ENCODE data around the gene PDXDC1. TPM values are rescaled to one million over a fixed set of nuclear protein-coding genes. Genes with fewer than 3 reads are reported as not detected.
"Not testable (repeated sequence)": the region's sequence is repeated elsewhere in the genome, so short reads cannot be mapped to it uniquely, and the experiment has no call there.

PDXDC1 gene
- total and polyA plus RNA-seq, 2 donors, result 29.4 to 30.9 TPM

GRCh38 chr16:15038689-15039088, 63.9 kb downstream of the PDXDC1 start:
- WGBS, result 97% methylated on average over 9 of the region's 9 CpGs
- no peaks in the 10 kb centered on the region for H3K4me1 ChIP-seq (ENCODE audit: control insufficient read depth in 2 of 2, insufficient read depth in 2 of 2, low read length in 2 of 2)
- no peaks in the 10 kb centered on the region for H3K27me3 ChIP-seq (ENCODE audit: control insufficient read depth in 2 of 2, insufficient read depth in 1 of 2, low read length in 1 of 2)
- no peak overlapping the region for H3K4me3 ChIP-seq (ENCODE audit: low read length in 2 of 2)
- DNase-seq (ENCODE audit: low read depth in 6 of 9, low spot score in 9 of 9), result no peak
- no peak overlapping the region for H3K27ac ChIP-seq (ENCODE audit: low read depth in 1 of 2, low read length in 1 of 2)
- H3K36me3 ChIP-seq (ENCODE audit: control insufficient read depth in 2 of 2, insufficient read depth in 2 of 2, low read length in 1 of 2), result peaks cover 52 to 71% of the 10 kb centered on the region in 2 donors
- no peaks in the 10 kb centered on the region for H3K9me3 ChIP-seq (ENCODE audit: control insufficient read depth in 2 of 2, insufficient read depth in 1 of 2, low read length in 1 of 2)

- Histone ChIP-seq H3K9me3 (ENCODE audit: control insufficient read depth in 2 of 2, insufficient read depth in 1 of 2, low read length in 1 of 2) (no peaks in the 10 kb centered on the region), H3K27me3 (ENCODE audit: control insufficient read depth in 2 of 2, insufficient read depth in 1 of 2, low read length in 1 of 2) (no peaks in the 10 kb centered on the region), H3K4me1 (ENCODE audit: control insufficient read depth in 2 of 2, insufficient read depth in 2 of 2, low read length in 2 of 2) (no peaks in the 10 kb centered on the region), H3K36me3 (ENCODE audit: control insufficient read depth in 2 of 2, insufficient read depth in 2 of 2, low read length in 1 of 2) (peaks cover 32 to 56% of the 10 kb centered on the region in 2 donors), H3K4me3 (ENCODE audit: low read length in 2 of 2) (no peak overlapping the region), H3K27ac (ENCODE audit: low read depth in 1 of 2, low read length in 1 of 2) (no peak overlapping the region)
- no peak for DNase-seq (ENCODE audit: low read depth in 6 of 9, low spot score in 9 of 9)
- 78% methylated on average over 16 of the region's 16 CpGs for WGBS
These were observed 66.6 kb downstream of the PDXDC1 start for GRCh38 chr16:15041271-15042004.

GRCh38 chr16:15043344-15043743, 68.5 kb downstream of the PDXDC1 start:
- no peak for DNase-seq (ENCODE audit: low read depth in 6 of 9, low spot score in 9 of 9)

GRCh38 chr16:15044286-15044685, 69.5 kb downstream of the PDXDC1 start:
- no peak for DNase-seq (ENCODE audit: low read depth in 6 of 9, low spot score in 9 of 9)
- H3K4me1 ChIP-seq (ENCODE audit: control insufficient read depth in 2 of 2, insufficient read depth in 2 of 2, low read length in 2 of 2), result no peaks in the 10 kb centered on the region
- no peaks in the 10 kb centered on the region for H3K9me3 ChIP-seq (ENCODE audit: control insufficient read depth in 2 of 2, insufficient read depth in 1 of 2, low read length in 1 of 2)
- peaks cover 16 to 50% of the 10 kb centered on the region in 2 donors for H3K36me3 ChIP-seq (ENCODE audit: control insufficient read depth in 2 of 2, insufficient read depth in 2 of 2, low read length in 1 of 2)
- H3K4me3 ChIP-seq (ENCODE audit: low read length in 2 of 2), result no peak overlapping the region
- no peaks in the 10 kb centered on the region for H3K27me3 ChIP-seq (ENCODE audit: control insufficient read depth in 2 of 2, insufficient read depth in 1 of 2, low read length in 1 of 2)
- WGBS, result 94% methylated on average over 11 of the region's 11 CpGs
- H3K27ac ChIP-seq (ENCODE audit: low read depth in 1 of 2, low read length in 1 of 2), result no peak overlapping the region

More at GRCh38 chr16:15043344-15043743, 68.5 kb downstream of the PDXDC1 start:
- H3K9me3 ChIP-seq (ENCODE audit: control insufficient read depth in 2 of 2, insufficient read depth in 1 of 2, low read length in 1 of 2), result no peaks in the 10 kb centered on the region
- 99% methylated on average over 5 of the region's 5 CpGs for WGBS
- H3K4me3 ChIP-seq (ENCODE audit: low read length in 2 of 2), result no peak overlapping the region
- H3K27me3 ChIP-seq (ENCODE audit: control insufficient read depth in 2 of 2, insufficient read depth in 1 of 2, low read length in 1 of 2), result no peaks in the 10 kb centered on the region
- H3K27ac ChIP-seq (ENCODE audit: low read depth in 1 of 2, low read length in 1 of 2), result no peak overlapping the region
- no peaks in the 10 kb centered on the region for H3K4me1 ChIP-seq (ENCODE audit: control insufficient read depth in 2 of 2, insufficient read depth in 2 of 2, low read length in 2 of 2)
- H3K36me3 ChIP-seq (ENCODE audit: control insufficient read depth in 2 of 2, insufficient read depth in 2 of 2, low read length in 1 of 2), result peaks cover 23 to 57% of the 10 kb centered on the region in 2 donors

GRCh38 chr16:15045270-15045669, 70.4 kb downstream of the PDXDC1 start:
- WGBS, result 96% methylated on average over 9 of the region's 9 CpGs
- not testable (repeated sequence) for H3K27me3 ChIP-seq (ENCODE audit: control insufficient read depth in 2 of 2, insufficient read depth in 1 of 2, low read length in 1 of 2); DNase-seq (ENCODE audit: low read depth in 6 of 9, low spot score in 9 of 9); H3K27ac ChIP-seq (ENCODE audit: low read depth in 1 of 2, low read length in 1 of 2); H3K4me1 ChIP-seq (ENCODE audit: control insufficient read depth in 2 of 2, insufficient read depth in 2 of 2, low read length in 2 of 2); H3K9me3 ChIP-seq (ENCODE audit: control insufficient read depth in 2 of 2, insufficient read depth in 1 of 2, low read length in 1 of 2); H3K4me3 ChIP-seq (ENCODE audit: low read length in 2 of 2)
- H3K36me3 ChIP-seq (ENCODE audit: control insufficient read depth in 2 of 2, insufficient read depth in 2 of 2, low read length in 1 of 2), result peaks cover 7 to 40% of the 10 kb centered on the region in 2 donors

- H3K36me3 ChIP-seq (ENCODE audit: control insufficient read depth in 2 of 2, insufficient read depth in 2 of 2, low read length in 1 of 2), result peaks cover 5 to 27% of the 10 kb centered on the region in 2 donors
- no peaks in the 10 kb centered on the region for H3K27me3 ChIP-seq (ENCODE audit: control insufficient read depth in 2 of 2, insufficient read depth in 1 of 2, low read length in 1 of 2)
- 97% methylated on average over 21 of the region's 21 CpGs for WGBS
These were observed 72.0 kb downstream of the PDXDC1 start for GRCh38 chr16:15046692-15047376.

GRCh38 chr16:15049581-15050180, 74.9 kb downstream of the PDXDC1 start:
- Histone ChIP-seq H3K9me3 (ENCODE audit: control insufficient read depth in 2 of 2, insufficient read depth in 1 of 2, low read length in 1 of 2) (no peaks in the 10 kb centered on the region), H3K27me3 (ENCODE audit: control insufficient read depth in 2 of 2, insufficient read depth in 1 of 2, low read length in 1 of 2) (no peaks in the 10 kb centered on the region), H3K4me3 (ENCODE audit: low read length in 2 of 2) (no peak overlapping the region), H3K27ac (ENCODE audit: low read depth in 1 of 2, low read length in 1 of 2) (no peak overlapping the region), H3K36me3 (ENCODE audit: control insufficient read depth in 2 of 2, insufficient read depth in 2 of 2, low read length in 1 of 2) (peaks cover 0 to 14% of the 10 kb centered on the region in 2 donors), H3K4me1 (ENCODE audit: control insufficient read depth in 2 of 2, insufficient read depth in 2 of 2, low read length in 2 of 2) (peaks cover under 1 to 2% of the 10 kb centered on the region in 2 donors)
- DNase-seq (ENCODE audit: low read depth in 6 of 9, low spot score in 9 of 9), result no peak
- WGBS, result over 99% methylated on average over 3 of the region's 3 CpGs

More at GRCh38 chr16:15046692-15047376, 72.0 kb downstream of the PDXDC1 start:
- Histone ChIP-seq H3K9me3 (ENCODE audit: control insufficient read depth in 2 of 2, insufficient read depth in 1 of 2, low read length in 1 of 2) (no peaks in the 10 kb centered on the region), H3K4me1 (ENCODE audit: control insufficient read depth in 2 of 2, insufficient read depth in 2 of 2, low read length in 2 of 2) (no peaks in the 10 kb centered on the region), H3K4me3 (ENCODE audit: low read length in 2 of 2) (no peak overlapping the region), H3K27ac (ENCODE audit: low read depth in 1 of 2, low read length in 1 of 2) (no peak overlapping the region)
- DNase-seq (ENCODE audit: low read depth in 6 of 9, low spot score in 9 of 9), result no peak

GRCh38 chr16:15050440-15050839, 75.6 kb downstream of the PDXDC1 start:
- H3K9me3 ChIP-seq (ENCODE audit: control insufficient read depth in 2 of 2, insufficient read depth in 1 of 2, low read length in 1 of 2); H3K4me3 ChIP-seq (ENCODE audit: low read length in 2 of 2); H3K27ac ChIP-seq (ENCODE audit: low read depth in 1 of 2, low read length in 1 of 2); H3K27me3 ChIP-seq (ENCODE audit: control insufficient read depth in 2 of 2, insufficient read depth in 1 of 2, low read length in 1 of 2); H3K4me1 ChIP-seq (ENCODE audit: control insufficient read depth in 2 of 2, insufficient read depth in 2 of 2, low read length in 2 of 2); DNase-seq (ENCODE audit: low read depth in 6 of 9, low spot score in 9 of 9): not testable (repeated sequence)
- peaks cover 0 to 14% of the 10 kb centered on the region in 2 donors for H3K36me3 ChIP-seq (ENCODE audit: control insufficient read depth in 2 of 2, insufficient read depth in 2 of 2, low read length in 1 of 2)
- WGBS, result 100% methylated on average over 1 of the region's 1 CpG

- H3K36me3 ChIP-seq (ENCODE audit: control insufficient read depth in 2 of 2, insufficient read depth in 2 of 2, low read length in 1 of 2), result peaks cover 0 to 11% of the 10 kb centered on the region in 2 donors
- WGBS, result 97% methylated on average over 9 of the region's 9 CpGs
- peaks cover 2 to 8% of the 10 kb centered on the region in 2 donors for H3K4me1 ChIP-seq (ENCODE audit: control insufficient read depth in 2 of 2, insufficient read depth in 2 of 2, low read length in 2 of 2)
- no peak overlapping the region for H3K27ac ChIP-seq (ENCODE audit: low read depth in 1 of 2, low read length in 1 of 2)
- H3K27me3 ChIP-seq (ENCODE audit: control insufficient read depth in 2 of 2, insufficient read depth in 1 of 2, low read length in 1 of 2), result no peaks in the 10 kb centered on the region
- no peak for DNase-seq (ENCODE audit: low read depth in 6 of 9, low spot score in 9 of 9)
- H3K9me3 ChIP-seq (ENCODE audit: control insufficient read depth in 2 of 2, insufficient read depth in 1 of 2, low read length in 1 of 2), result no peaks in the 10 kb centered on the region
- no peak overlapping the region for H3K4me3 ChIP-seq (ENCODE audit: low read length in 2 of 2)
These were observed 76.6 kb downstream of the PDXDC1 start for GRCh38 chr16:15051387-15051951.

Measured in thymus (tissue), 11 donors.